SK-N-MC (cell line): ENCODE measurements around the gene FUOM.

Source experiments
- DNase-seq: peaks from one replicate; pipeline ENCODE4 v3.0.0-alpha.2; 2011; ENCODE audit warnings: low read depth, low spot score
- H3K27ac ChIP-seq: fragments of 200-600 bp; sonication (generic); 2 replicates; pipeline ENCODE4 v1.5.1; 2016; ENCODE audit warnings: mixed run types
- H3K36me3 ChIP-seq: fragments of 200-600 bp; sonication (generic); 2 replicates; pipeline ENCODE4 v1.6.1; 2017; ENCODE audit warnings: antibody characterized with exemption, low read length, mixed read lengths; ENCODE audit not compliant: insufficient read depth
- H3K4me3 ChIP-seq: fragments of 200-600 bp; sonication (generic); 2 replicates; pipeline ENCODE4 v1.5.1; 2016
- H3K9ac ChIP-seq: fragments of 200-600 bp; sonication (generic); 2 replicates; pipeline ENCODE4 v1.8.0; 2017; ENCODE audit warnings: mixed run types, mixed read lengths; ENCODE audit not compliant: insufficient read length
- H3K9me3 ChIP-seq: fragments of 200-600 bp; sonication (generic); 2 replicates; pipeline ENCODE4 v1.6.1; 2017; ENCODE audit warnings: low read depth, mild to moderate bottlenecking, antibody characterized with exemption, low read length, moderate library complexity, mixed read lengths
- EZH2 ChIP-seq: fragments of 200-600 bp; sonication (generic); IDR thresholded peaks from one replicate; pipeline ENCODE4 v1.6.1; 2017; ENCODE audit warnings: antibody characterized with exemption
- FOXP2 ChIP-seq: optimal IDR thresholded peaks from 2 replicates; pipeline ENCODE3; 2011; ENCODE audit warnings: mild to moderate bottlenecking, moderate library complexity; ENCODE audit not compliant: insufficient read depth; ENCODE audit errors: extremely low read length, control extremely low read depth
- POLR2AphosphoS5 ChIP-seq: IDR thresholded peaks from 2 replicates; pipeline ENCODE4 v1.6.1; 2012; ENCODE audit warnings: mild to moderate bottlenecking, low read depth, low read length, borderline replicate concordance

Gene FUOM

GRCh38 chr10:133358162-133358924 lies 524 bp upstream of the FUOM start:
- Histone ChIP-seq H3K9me3 (no peaks in the 10 kb centered on the region), H3K9ac (no peak overlapping the region), H3K36me3 (no peaks in the 10 kb centered on the region; the same call in 1 of the 2 replicates), H3K27ac (no peak overlapping the region), H3K4me3 (no peak overlapping the region)
- TF ChIP-seq EZH2 (no peak), FOXP2 (no peak), POLR2AphosphoS5 (no peak)
- DNase-seq: no peak

- DNase-seq: no peak
- Histone ChIP-seq H3K36me3 (no peaks in the 10 kb centered on the region), H3K9me3 (no peaks in the 10 kb centered on the region), H3K4me3 (peak overlapping the region; percentile 80), H3K9ac (peak overlapping the region; percentile 76), H3K27ac (no peak overlapping the region)
- TF ChIP-seq FOXP2: no peak
- no peak for TF ChIP-seq POLR2AphosphoS5
- TF ChIP-seq EZH2: no peak
Observed at GRCh38 chr10:133356549-133357284, 1.1 kb downstream of the FUOM start.

- H3K9me3 ChIP-seq: no peaks in the 10 kb centered on the region
- no peak for DNase-seq
- H3K4me3 ChIP-seq: no peak overlapping the region
- no peaks in the 10 kb centered on the region for H3K36me3 ChIP-seq
- TF ChIP-seq POLR2AphosphoS5: no peak
- no peak for TF ChIP-seq EZH2
- TF ChIP-seq FOXP2: no peak
- H3K9ac ChIP-seq: no peak overlapping the region
- no peak overlapping the region for H3K27ac ChIP-seq
Observed at GRCh38 chr10:133355991-133356390, 1.8 kb downstream of the FUOM start.

- Histone ChIP-seq H3K27ac (no peak overlapping the region), H3K9me3 (no peaks in the 10 kb centered on the region), H3K4me3 (no peak overlapping the region), H3K9ac (no peak overlapping the region), H3K36me3 (no peaks in the 10 kb centered on the region)
- TF ChIP-seq FOXP2 (no peak), EZH2 (no peak), POLR2AphosphoS5 (no peak)
- no peak for DNase-seq
Observed at GRCh38 chr10:133355266-133355665, 2.6 kb downstream of the FUOM start.

- Histone ChIP-seq H3K9ac (no peak overlapping the region), H3K9me3 (no peaks in the 10 kb centered on the region), H3K4me3 (no peak overlapping the region), H3K36me3 (no peaks in the 10 kb centered on the region), H3K27ac (no peak overlapping the region)
- no peak for DNase-seq
- no peak for TF ChIP-seq FOXP2
- TF ChIP-seq EZH2: no peak
- TF ChIP-seq POLR2AphosphoS5: no peak
Observed at GRCh38 chr10:133354672-133355240, 3.1 kb downstream of the FUOM start.

GRCh38 chr10:133353988-133354605 lies 3.7 kb downstream of the FUOM start:
- no peak for TF ChIP-seq POLR2AphosphoS5
- no peak for TF ChIP-seq FOXP2
- no peak for TF ChIP-seq EZH2
- DNase-seq: no peak
- Histone ChIP-seq H3K4me3 (no peak overlapping the region), H3K36me3 (no peaks in the 10 kb centered on the region), H3K27ac (no peak overlapping the region), H3K9me3 (no peaks in the 10 kb centered on the region), H3K9ac (no peak overlapping the region)

- Histone ChIP-seq H3K27ac (no peak overlapping the region), H3K36me3 (no peaks in the 10 kb centered on the region), H3K4me3 (no peak overlapping the region), H3K9ac (no peak overlapping the region), H3K9me3 (no peaks in the 10 kb centered on the region)
- no peak for DNase-seq
- TF ChIP-seq EZH2: no peak
- TF ChIP-seq POLR2AphosphoS5: no peak
- TF ChIP-seq FOXP2: no peak
Observed at GRCh38 chr10:133353202-133353959, 4.4 kb downstream of the FUOM start.
